ENCODE data around the gene LRRC45.

LRRC45 gene

GRCh38 chr17:82022981-82023446, at the start of gene LRRC45:
LRRC45 (plus strand) TSS chr17:82023305; CDS start chr17:82023644, 339 bp downstream.
- TF ChIP-seq CTCF (IDR thresholded peaks at IDR 0.05; ENCODE audit: low read depth, low read length): no peak
- H3K27me3 ChIP-seq (ENCODE audit: insufficient read depth, low read depth, severe bottlenecking): no peaks in the 10 kb centered on the region
- peak; percentile 100 for DNase-seq
- H3K9me3 ChIP-seq (ENCODE audit: severe bottlenecking): no peaks in the 10 kb centered on the region
- H3K4me3 ChIP-seq (ENCODE audit: low read depth, low read length): peak within 1 kb of the TSS; percentile 86
- peaks cover 30% of the 10 kb centered on the region for H3K36me3 ChIP-seq
- peak within 1 kb of the TSS; percentile 72 for H3K27ac ChIP-seq

DNA sequence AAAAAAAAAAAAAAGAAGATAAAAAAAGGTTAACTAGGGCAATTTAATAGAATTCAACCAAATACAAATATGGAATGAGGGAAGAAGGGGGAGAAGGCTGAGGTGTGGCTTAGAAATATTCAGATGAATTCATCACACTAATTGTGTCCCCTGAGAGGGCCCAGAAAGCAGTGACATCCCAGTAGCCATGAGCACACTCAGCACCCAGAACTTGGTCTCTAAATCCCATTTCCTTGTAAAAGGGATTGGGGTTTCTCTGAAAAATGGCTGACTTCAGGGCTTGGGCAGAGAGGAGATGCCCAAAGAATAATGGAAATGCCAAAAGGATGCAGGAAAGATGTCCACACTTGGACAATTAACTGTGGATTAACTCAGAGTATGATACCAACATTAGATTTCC, 49.7 kb upstream of the LRRC45 start:
- H3K27me3 ChIP-seq (ENCODE audit: insufficient read depth, low read depth, severe bottlenecking): no peaks in the 10 kb centered on the region
- peaks cover 12% of the 10 kb centered on the region for H3K9me3 ChIP-seq (ENCODE audit: severe bottlenecking)
- H3K4me3 ChIP-seq (ENCODE audit: low read depth, low read length): no peak overlapping the region
- H3K36me3 ChIP-seq: no peaks in the 10 kb centered on the region
- no peak for DNase-seq
- no peak overlapping the region for H3K27ac ChIP-seq
- no peak for TF ChIP-seq CTCF (IDR thresholded peaks at IDR 0.05; ENCODE audit: low read depth, low read length)

- H3K4me3 ChIP-seq (ENCODE audit: low read depth, low read length): peak overlapping the region; percentile 69
- H3K27me3 ChIP-seq (ENCODE audit: insufficient read depth, low read depth, severe bottlenecking): no peaks in the 10 kb centered on the region
- peaks cover 23% of the 10 kb centered on the region for H3K36me3 ChIP-seq
- DNase-seq: peak; percentile 82
- H3K27ac ChIP-seq: peak overlapping the region; percentile 96
- peaks cover 12% of the 10 kb centered on the region for H3K9me3 ChIP-seq (ENCODE audit: severe bottlenecking)
- no peak for TF ChIP-seq CTCF (IDR thresholded peaks at IDR 0.05; ENCODE audit: low read depth, low read length)
Observed at GRCh38 chr17:81976332-81977210, 46.5 kb upstream of the LRRC45 start.

- H3K4me3 ChIP-seq (ENCODE audit: low read depth, low read length): peak within 1 kb of the TSS; percentile 69
- DNase-seq: peak; percentile 95
Observed at GRCh38 chr17:81977211-81977808, 45.8 kb upstream of the LRRC45 start, which contains the start of gene ASPSCR1. ASPSCR1 (plus strand) TSS chr17:81977629; CDS start chr17:81977647, 18 bp downstream.

More at GRCh38 chr17:81977211-81977808, 45.8 kb upstream of the LRRC45 start, which contains the start of gene ASPSCR1:
- Histone ChIP-seq H3K27ac (peak within 1 kb of the TSS; percentile 96), H3K9me3 (ENCODE audit: severe bottlenecking) (peaks cover 12% of the 10 kb centered on the region), H3K27me3 (ENCODE audit: insufficient read depth, low read depth, severe bottlenecking) (no peaks in the 10 kb centered on the region), H3K36me3 (peaks cover 29% of the 10 kb centered on the region)
- TF ChIP-seq CTCF (IDR thresholded peaks at IDR 0.05; ENCODE audit: low read depth, low read length): no peak

Measured in WERI-Rb-1 (cell line).